Measurements from ENCODE around the gene ZSWIM8. TPM values are rescaled to one million over a fixed set of nuclear protein-coding genes. Genes with fewer than 3 reads are reported as not detected.
A peak's percentile ranks its signal among the peaks of the same experiment; 100 is the strongest.
"Not testable (repeated sequence)": the region's sequence is repeated elsewhere in the genome, so short reads cannot be mapped to it uniquely, and the experiment has no call there.

The ZSWIM8 gene
- total RNA-seq, 1 donor from 2014 or later, result 123 TPM

DNA sequence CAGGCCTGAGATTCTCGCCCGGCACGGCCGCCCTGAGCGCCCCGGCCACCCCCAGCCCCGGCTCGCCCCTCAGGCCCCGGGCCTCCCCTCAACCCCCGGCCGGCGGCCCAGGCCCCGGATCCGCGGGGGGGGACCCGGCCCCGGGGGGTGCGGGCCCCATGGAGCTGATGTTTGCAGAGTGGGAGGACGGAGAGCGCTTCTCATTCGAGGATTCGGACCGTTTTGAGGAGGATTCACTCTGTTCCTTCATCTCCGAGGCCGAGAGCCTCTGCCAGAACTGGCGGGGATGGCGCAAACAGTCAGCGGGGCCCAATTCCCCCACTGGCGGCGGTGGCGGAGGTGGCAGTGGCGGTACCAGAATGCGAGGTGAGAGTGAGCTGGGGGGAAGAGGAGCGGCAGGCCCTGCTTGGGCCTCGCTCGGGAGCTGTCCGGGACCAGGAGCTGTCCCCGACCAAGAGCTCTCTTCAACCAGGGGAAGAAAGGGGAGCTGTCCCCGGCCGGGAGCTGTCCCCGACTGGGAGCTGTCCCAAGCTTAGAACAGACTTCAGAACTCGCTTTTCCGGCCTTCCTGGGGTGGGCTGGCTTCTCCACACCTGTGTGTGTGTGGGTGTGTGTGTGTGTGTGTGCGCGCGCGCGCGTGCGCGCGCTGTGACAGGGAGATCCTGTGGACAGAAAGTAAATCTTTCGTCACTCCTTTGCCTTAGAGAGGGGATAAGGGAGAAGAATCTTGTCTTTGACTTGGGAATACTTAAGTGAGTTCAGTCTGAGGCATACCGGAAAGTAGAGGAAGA, 510 bp downstream of the ZSWIM8 start:
- Histone ChIP-seq H3K4me3 (peak overlapping the region; percentile 64 to 92), H3K4me1 (peaks cover 53% of the 10 kb centered on the region), H3K36me3 (peaks cover 0 to 24% of the 10 kb centered on the region in 2 donors), H3K27me3 (no peaks in the 10 kb centered on the region), H3K9me3 (no peaks in the 10 kb centered on the region), H3K27ac (peak overlapping the region; percentile 81)
- intact Hi-C loops (cut with DNase I), result no loop called here
- TF ChIP-seq POLR2AphosphoS5 (IDR thresholded peaks at IDR 0.05; ENCODE audit: insufficient read depth in 1 of 2, low read depth in 1 of 2) (no peak), POLR2A (IDR thresholded peaks at IDR 0.05) (no peak)
- TF ChIP-seq, protein P1, sequence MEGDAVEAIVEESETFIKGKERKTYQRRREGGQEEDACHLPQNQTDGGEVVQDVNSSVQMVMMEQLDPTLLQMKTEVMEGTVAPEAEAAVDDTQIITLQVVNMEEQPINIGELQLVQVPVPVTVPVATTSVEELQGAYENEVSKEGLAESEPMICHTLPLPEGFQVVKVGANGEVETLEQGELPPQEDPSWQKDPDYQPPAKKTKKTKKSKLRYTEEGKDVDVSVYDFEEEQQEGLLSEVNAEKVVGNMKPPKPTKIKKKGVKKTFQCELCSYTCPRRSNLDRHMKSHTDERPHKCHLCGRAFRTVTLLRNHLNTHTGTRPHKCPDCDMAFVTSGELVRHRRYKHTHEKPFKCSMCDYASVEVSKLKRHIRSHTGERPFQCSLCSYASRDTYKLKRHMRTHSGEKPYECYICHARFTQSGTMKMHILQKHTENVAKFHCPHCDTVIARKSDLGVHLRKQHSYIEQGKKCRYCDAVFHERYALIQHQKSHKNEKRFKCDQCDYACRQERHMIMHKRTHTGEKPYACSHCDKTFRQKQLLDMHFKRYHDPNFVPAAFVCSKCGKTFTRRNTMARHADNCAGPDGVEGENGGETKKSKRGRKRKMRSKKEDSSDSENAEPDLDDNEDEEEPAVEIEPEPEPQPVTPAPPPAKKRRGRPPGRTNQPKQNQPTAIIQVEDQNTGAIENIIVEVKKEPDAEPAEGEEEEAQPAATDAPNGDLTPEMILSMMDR (IDR thresholded peaks at IDR 0.05), result no peak
- no peak for DNase-seq (ENCODE audit: extremely low spot score in 2 of 2)

DNA sequence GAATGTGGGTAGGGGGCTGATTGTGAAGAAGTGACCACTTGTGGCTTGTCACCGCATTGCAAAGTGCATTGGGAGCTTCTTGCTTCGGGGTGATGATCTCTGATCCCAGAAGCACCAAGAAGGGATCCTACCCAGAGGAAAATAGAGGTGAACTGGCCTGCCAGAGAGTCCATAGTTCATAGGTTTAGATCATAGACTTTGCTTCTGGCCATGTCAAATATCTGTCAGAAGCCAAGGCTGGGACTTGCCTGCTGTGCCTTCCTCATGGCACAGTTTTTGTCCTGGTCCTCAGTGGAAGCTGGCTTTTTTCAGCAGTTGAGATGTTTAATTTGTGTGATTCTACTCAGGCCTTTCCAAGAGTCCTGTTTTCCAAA, 1.1 kb downstream of the ZSWIM8 start:
- DNase-seq (ENCODE audit: extremely low spot score in 2 of 2), result no peak
- no peak for TF ChIP-seq POLR2AphosphoS5 (IDR thresholded peaks at IDR 0.05; ENCODE audit: insufficient read depth in 1 of 2, low read depth in 1 of 2)
- TF ChIP-seq POLR2A (IDR thresholded peaks at IDR 0.05), result no peak
- TF ChIP-seq, protein P1 (IDR thresholded peaks at IDR 0.05), result no peak
- Histone ChIP-seq H3K27me3 (no peaks in the 10 kb centered on the region), H3K9me3 (no peaks in the 10 kb centered on the region), H3K4me1 (peaks cover 47% of the 10 kb centered on the region), H3K27ac (peak overlapping the region; percentile 81), H3K36me3 (peaks cover 0 to 30% of the 10 kb centered on the region in 2 donors), H3K4me3 (peak overlapping the region; percentile 64 to 92)
- intact Hi-C loops (cut with DNase I), result no loop called here

DNA sequence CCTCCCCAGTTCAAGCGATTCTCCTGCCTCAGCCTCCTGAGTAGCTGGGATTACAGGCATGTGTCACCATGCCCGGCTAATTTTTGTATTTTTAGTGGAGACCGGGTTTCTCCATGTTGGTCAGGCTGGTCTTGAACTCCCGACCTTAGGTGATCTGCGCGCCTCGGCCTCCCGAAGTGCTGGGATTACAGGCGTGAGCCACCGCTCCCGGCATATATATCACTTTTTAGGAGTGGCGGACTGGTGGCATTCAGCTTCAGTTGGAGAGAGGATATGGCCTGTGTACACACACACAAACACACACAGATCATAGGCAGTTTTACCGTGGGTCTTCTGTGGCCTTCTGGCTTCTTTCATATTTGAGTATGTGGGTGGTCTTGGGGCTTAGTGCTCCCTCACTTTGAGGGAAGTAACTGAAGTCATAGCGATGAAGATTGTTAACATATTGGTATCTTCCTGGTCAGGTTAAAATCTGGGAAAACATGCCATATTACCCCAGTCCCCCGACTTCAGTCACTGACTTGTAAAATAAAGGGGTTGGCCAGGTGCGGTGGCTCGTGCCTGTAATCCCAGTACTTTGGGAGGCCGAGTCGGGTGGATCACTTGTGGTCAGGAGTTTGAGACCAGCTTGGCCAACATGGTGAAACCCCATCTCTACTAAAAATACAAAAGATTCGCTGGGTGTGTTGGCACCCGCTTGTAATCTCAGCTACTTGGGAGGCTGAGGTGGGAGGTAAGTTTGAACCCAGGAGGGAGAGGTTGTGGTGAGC, 1.8 kb downstream of the ZSWIM8 start:
- H3K4me1 ChIP-seq, result peaks cover 45% of the 10 kb centered on the region
- H3K9me3 ChIP-seq; H3K27ac ChIP-seq; intact Hi-C loops (cut with DNase I); DNase-seq (ENCODE audit: extremely low spot score in 2 of 2); H3K27me3 ChIP-seq: not testable (repeated sequence)
- peak overlapping the region; percentile 19 to 64 for H3K4me3 ChIP-seq
- peaks cover 0 to 37% of the 10 kb centered on the region in 2 donors for H3K36me3 ChIP-seq

DNA sequence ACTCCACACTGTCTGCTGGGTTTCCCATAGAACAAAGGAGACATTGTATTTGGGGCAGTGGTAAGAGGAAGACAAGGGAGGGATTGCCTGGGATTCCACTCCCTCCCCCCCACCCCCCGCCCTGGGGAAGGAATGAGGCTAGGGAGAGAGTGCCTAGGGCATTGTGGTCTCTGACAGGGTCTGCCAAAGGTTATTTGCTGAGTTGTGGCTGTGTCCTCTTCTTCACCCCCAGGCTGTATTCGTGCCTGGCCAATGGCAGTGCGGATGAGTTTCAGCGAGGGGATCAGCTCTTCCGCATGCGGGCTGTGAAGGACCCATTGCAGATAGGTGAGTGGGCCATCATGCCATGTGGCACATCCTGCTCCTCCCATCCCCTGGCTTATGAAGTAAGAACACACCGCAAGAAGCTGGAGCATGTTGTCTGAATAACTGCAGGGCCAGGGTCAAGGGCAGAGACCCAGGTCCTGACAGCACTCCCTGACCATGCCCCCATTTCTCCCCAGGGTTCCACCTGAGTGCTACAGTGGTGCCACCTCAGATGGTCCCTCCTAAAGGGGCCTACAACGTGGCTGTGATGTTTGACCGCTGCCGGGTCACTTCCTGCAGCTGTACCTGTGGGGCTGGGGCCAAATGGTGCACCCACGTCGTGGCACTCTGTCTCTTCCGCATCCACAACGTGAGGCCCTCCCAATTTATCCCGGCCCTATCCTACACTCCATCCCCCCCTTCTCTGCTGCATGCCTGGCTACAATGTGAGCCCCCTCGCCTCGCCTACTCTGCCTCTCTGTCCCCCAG, 3.7 kb downstream of the ZSWIM8 start:
- Histone ChIP-seq H3K27ac (no peak overlapping the region), H3K4me3 (no peak overlapping the region), H3K27me3 (no peaks in the 10 kb centered on the region), H3K4me1 (peaks cover 29% of the 10 kb centered on the region), H3K9me3 (no peaks in the 10 kb centered on the region), H3K36me3 (peaks cover under 1 to 55% of the 10 kb centered on the region in 2 donors)
- no peak for DNase-seq (ENCODE audit: extremely low spot score in 2 of 2)
- intact Hi-C loops (cut with DNase I), result no loop called here
- TF ChIP-seq POLR2A (IDR thresholded peaks at IDR 0.05), result no peak
- TF ChIP-seq POLR2AphosphoS5 (IDR thresholded peaks at IDR 0.05; ENCODE audit: insufficient read depth in 1 of 2, low read depth in 1 of 2), result no peak
- TF ChIP-seq, protein P1 (IDR thresholded peaks at IDR 0.05), result no peak

DNA sequence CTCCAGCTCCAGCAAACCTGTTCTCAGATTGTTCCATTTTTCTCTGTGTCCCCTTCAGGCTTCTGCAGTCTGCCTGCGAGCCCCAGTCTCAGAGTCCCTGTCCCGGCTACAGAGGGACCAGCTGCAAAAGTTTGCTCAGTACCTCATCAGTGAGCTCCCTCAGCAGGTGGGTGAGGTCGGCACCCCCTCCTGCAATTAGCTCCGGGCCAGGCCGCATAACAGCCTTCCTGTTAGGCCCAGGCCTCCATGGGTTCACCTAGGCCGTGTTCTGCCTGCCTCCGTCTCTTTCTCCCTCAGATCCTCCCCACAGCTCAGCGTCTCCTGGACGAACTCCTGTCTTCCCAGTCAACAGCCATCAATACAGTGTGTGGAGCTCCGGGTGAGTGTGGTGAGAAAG, 4.3 kb downstream of the ZSWIM8 start:
- Histone ChIP-seq H3K36me3 (peaks cover 6 to 61% of the 10 kb centered on the region in 2 donors), H3K4me3 (no peak overlapping the region), H3K4me1 (peaks cover 29% of the 10 kb centered on the region), H3K27me3 (no peaks in the 10 kb centered on the region), H3K27ac (no peak overlapping the region), H3K9me3 (no peaks in the 10 kb centered on the region)
- no peak for DNase-seq (ENCODE audit: extremely low spot score in 2 of 2)
- intact Hi-C loops (cut with DNase I), result no loop called here
- TF ChIP-seq POLR2A (IDR thresholded peaks at IDR 0.05) (no peak), POLR2AphosphoS5 (IDR thresholded peaks at IDR 0.05; ENCODE audit: insufficient read depth in 1 of 2, low read depth in 1 of 2) (no peak)
